H1 (cell line): Measurements from ENCODE around the gene MZT2A. TPM values are rescaled to one million over a fixed set of nuclear protein-coding genes. Genes with fewer than 3 reads are reported as not detected.
"Not testable (repeated sequence)": the region's sequence is repeated elsewhere in the genome, so short reads cannot be mapped to it uniquely, and the experiment has no call there.

Experiments used
- CTCF ChIA-PET: fragments of 300-600 bp; sonication (Branson Sonifier 250); formaldehyde crosslinking; loops from one replicate; lab custom pipeline; 2021; ENCODE audit not compliant: partially characterized antibody; lab: Charles Lee
- POLR2A ChIA-PET: fragments of 300-600 bp; sonication (Branson Sonifier 250); formaldehyde crosslinking; loops from one replicate; lab custom pipeline; 2021; ENCODE audit warnings: inconsistent platforms; ENCODE audit not compliant: partially characterized antibody; lab: Charles Lee
- DNase-seq, 2 experiments: peaks; one replicate each; pipeline versions ENCODE4 v3.0.0 to v3.0.0-alpha.2; 2010 to 2022; ENCODE audit warnings: low spot score in 2 of 2, low read depth in 1 of 2, mixed read lengths in 1 of 2
- FAIRE-seq: peaks from 2 replicates; lab custom pipeline; 2011; peaks lifted over from hg19 to GRCh38; lab: Jason Lieb, UNC
- H2AFZ ChIP-seq: 2 replicates; pipeline ENCODE4 v1.8.1; 2012; ENCODE audit warnings: low read length, inconsistent platforms
- H2AK5ac ChIP-seq: 2 replicates; pipeline ENCODE4 v1.6.1; 2013; ENCODE audit warnings: low read depth, low read length
- H2BK120ac ChIP-seq: replicated peaks from 2 replicates; pipeline ENCODE3; 2013; ENCODE audit warnings: low read depth, low read length, inconsistent platforms
- H2BK12ac ChIP-seq: 2 replicates; pipeline ENCODE4 v1.6.1; 2013; ENCODE audit warnings: low read depth, low read length
- H2BK15ac ChIP-seq: 2 replicates; pipeline ENCODE4 v1.6.1; 2013; ENCODE audit warnings: low read length
- H2BK20ac ChIP-seq: 2 replicates; pipeline ENCODE4 v1.6.1; 2013; ENCODE audit warnings: low read length
- H2BK5ac ChIP-seq: 2 replicates; pipeline ENCODE4 v1.6.1; 2013; ENCODE audit warnings: low read depth, low read length
- H3K14ac ChIP-seq: 2 replicates; pipeline ENCODE4 v1.6.1; 2013; ENCODE audit warnings: inconsistent platforms; ENCODE audit not compliant: insufficient read length
- H3K18ac ChIP-seq: 2 replicates; pipeline ENCODE4 v1.6.1; 2013; ENCODE audit warnings: low read length; ENCODE audit errors: extremely low read depth
- H3K23ac ChIP-seq: 2 replicates; pipeline ENCODE4 v1.6.1; 2013; ENCODE audit warnings: inconsistent platforms; ENCODE audit not compliant: insufficient read length
- H3K23me2 ChIP-seq: 2 replicates; pipeline ENCODE4 v1.6.1; 2013; ENCODE audit warnings: low read depth, low read length
- H3K27ac ChIP-seq: 2 replicates; pipeline ENCODE4 v1.6.1; 2011; ENCODE audit warnings: low read depth, low read length, inconsistent platforms
- H3K27me3 ChIP-seq, 4 experiments: replicated peaks in 1 of 4; 1 replicate in 1 of 4; 2 replicates in 3 of 4; pipeline versions ENCODE4 v1.6.1 to v1.8.1; 2011 to 2013; ENCODE audit warnings: low read length in 3 of 4, mild to moderate bottlenecking in 3 of 4, inconsistent platforms in 2 of 4, mixed read lengths in 2 of 4, moderate library complexity in 1 of 4; ENCODE audit not compliant: control insufficient read depth in 3 of 4, insufficient read depth in 3 of 4; ENCODE audit errors: extremely low read depth in 1 of 4
- H3K36me3 ChIP-seq, 4 experiments: 2 replicates each; pipeline versions ENCODE4 v1.6.1 to v1.8.1; 2011 to 2013; ENCODE audit warnings: mild to moderate bottlenecking in 4 of 4, low read length in 3 of 4, moderate library complexity in 2 of 4, control low read depth in 1 of 4, inconsistent platforms in 1 of 4; ENCODE audit not compliant: insufficient read depth in 4 of 4, control insufficient read depth in 2 of 4
- H3K4ac ChIP-seq: replicated peaks from 2 replicates; pipeline ENCODE3; 2013; ENCODE audit warnings: low read length, low read depth, mixed read lengths, inconsistent platforms; ENCODE audit not compliant: insufficient read length
- H3K4me1 ChIP-seq, 4 experiments: replicated peaks in 1 of 4; 1 replicate in 1 of 4; 2 replicates in 3 of 4; pipeline versions ENCODE4 v1.6.1 to v1.8.1; 2011 to 2013; ENCODE audit warnings: low read length in 3 of 4, inconsistent platforms in 2 of 4, mixed read lengths in 1 of 4; ENCODE audit not compliant: insufficient read depth in 4 of 4, control insufficient read depth in 3 of 4
- H3K4me2 ChIP-seq, 2 experiments: 2 replicates each; pipeline versions ENCODE4 v1.6.1 to v1.8.1; 2011 to 2013; ENCODE audit warnings: low read depth in 2 of 2, low read length in 2 of 2, control low read depth in 1 of 2, inconsistent platforms in 1 of 2, mild to moderate bottlenecking in 1 of 2; ENCODE audit not compliant: insufficient read depth in 1 of 2
- H3K4me3 ChIP-seq, 4 experiments: fragments of 200-600, 300-600 bp in 1 of 4; sonication (generic), shearing (Covaris generic), sonication (Bioruptor Twin) in 1 of 4; 2 replicates each; pipeline versions ENCODE4 v1.5.1 to v1.8.1; 2011 to 2016; ENCODE audit warnings: low read length in 4 of 4, low read depth in 3 of 4, control low read depth in 2 of 4, inconsistent platforms in 2 of 4, mild to moderate bottlenecking in 2 of 4, mixed read lengths in 1 of 4, moderate library complexity in 1 of 4; ENCODE audit not compliant: insufficient read depth in 2 of 4; ENCODE audit errors: extremely low read depth in 1 of 4
- H3K56ac ChIP-seq: replicated peaks from 2 replicates; pipeline ENCODE3; 2013; ENCODE audit warnings: low read depth, mild to moderate bottlenecking, mixed read lengths, low read length, inconsistent platforms; ENCODE audit not compliant: insufficient read length
- H3K79me1 ChIP-seq: 2 replicates; pipeline ENCODE4 v1.6.1; 2013; ENCODE audit warnings: low read depth, low read length, control low read depth
- H3K79me2 ChIP-seq, 2 experiments: 2 replicates each; pipeline versions ENCODE4 v1.6.1 to v1.8.1; 2012 to 2013; ENCODE audit warnings: low read length in 2 of 2, mild to moderate bottlenecking in 2 of 2, inconsistent platforms in 1 of 2; ENCODE audit not compliant: insufficient read depth in 2 of 2, control insufficient read depth in 1 of 2
- H3K9ac ChIP-seq, 4 experiments: replicated peaks in 1 of 4; 1 replicate in 1 of 4; 2 replicates in 3 of 4; pipeline versions ENCODE4 v1.6.1 to v1.8.1; 2011 to 2013; ENCODE audit warnings: low read depth in 3 of 4, low read length in 3 of 4, control low read depth in 2 of 4, mild to moderate bottlenecking in 2 of 4, moderate library complexity in 2 of 4, inconsistent platforms in 1 of 4; ENCODE audit errors: extremely low read depth in 1 of 4
- H3K9me3 ChIP-seq, 2 experiments: 2 replicates each; pipeline versions ENCODE4 v1.6.1 to v1.8.1; 2012 to 2013; ENCODE audit warnings: mild to moderate bottlenecking in 2 of 2, moderate library complexity in 2 of 2, control low read depth in 1 of 2, inconsistent platforms in 1 of 2, low read depth in 1 of 2, low read length in 1 of 2, mixed read lengths in 1 of 2; ENCODE audit not compliant: insufficient read depth in 2 of 2
- H4K20me1 ChIP-seq, 2 experiments: replicated peaks in 1 of 2; 2 replicates each; pipeline versions ENCODE3 to v1.8.1; 2011 to 2013; ENCODE audit warnings: inconsistent platforms in 2 of 2, low read length in 2 of 2, mild to moderate bottlenecking in 1 of 2; ENCODE audit not compliant: insufficient read depth in 2 of 2, control insufficient read depth in 1 of 2
- H4K5ac ChIP-seq: 2 replicates; pipeline ENCODE4 v1.6.1; 2013; ENCODE audit warnings: low read length, low read depth, mixed read lengths, inconsistent platforms; ENCODE audit not compliant: insufficient read length
- H4K8ac ChIP-seq: 2 replicates; pipeline ENCODE4 v1.8.0; 2013; ENCODE audit warnings: mild to moderate bottlenecking, moderate library complexity, low read length, inconsistent platforms; ENCODE audit not compliant: insufficient read depth; ENCODE audit errors: extremely low read depth
- H4K91ac ChIP-seq: replicated peaks from 2 replicates; pipeline ENCODE3; 2013; ENCODE audit warnings: low read length, mixed read lengths, inconsistent platforms; ENCODE audit not compliant: insufficient read length
- WGBS, 2 experiments: shearing (Covaris generic) in 1 of 2; methylation state at CpG; one replicate each; pipeline versions ENCODE4 v1.1.6 to v1.1.7; 2013 to 2015; ENCODE audit warnings: low lambda C conversion rate in 2 of 2, mixed read lengths in 2 of 2, inconsistent platforms in 1 of 2, low coverage in 1 of 2, missing lambda C conversion rate in 1 of 2; ENCODE audit not compliant: insufficient replicate concordance in 2 of 2, insufficient coverage in 1 of 2, insufficient read length in 1 of 2; ENCODE audit errors: extremely low coverage in 1 of 2, missing lambda C conversion rate in 1 of 2; 5-methylcytosine and 5-hydroxymethylcytosine counted together
- polyA plus RNA-seq, 7 experiments: library from polyadenylated mRNA; depleted of rRNA in 3 of 7; stranded (reverse) in 5 of 7; unstranded in 2 of 7; fragments of >200 nt in 5 of 7; fragments of 200-250 nt in 2 of 7; gene quantifications; 1 replicate in 5 of 7; 2 replicates in 1 of 7; 4 replicates in 1 of 7; pipeline versions ENCODE4 v1.2.1 to v1.2.3, GENCODE V29; 2011 to 2013; ENCODE audit warnings: missing spikeins in 2 of 7, mixed read lengths in 2 of 7
- total RNA-seq: library from RNA; stranded (reverse); fragmentation: NEBNext Ultra II Directional; extraction: Animal tissue kit (Norgen Biotek cat#: 25700); gene quantifications from 2 replicates; pipeline ENCODE4 v1.2.1, GENCODE V29; 2021

MZT2A gene
- total and polyA plus RNA-seq, 2 of the 8 experiments (the other 6 are each of a cell fraction or from before 2014, with no cell fraction given), result 116 to 120 TPM

- H3K4ac ChIP-seq, H3K23me2 ChIP-seq, H2AFZ ChIP-seq, H3K27ac ChIP-seq, H3K27me3 ChIP-seq, H3K56ac ChIP-seq, H3K79me1 ChIP-seq, H3K4me3 ChIP-seq, H4K8ac ChIP-seq, H2AK5ac ChIP-seq, POLR2A ChIA-PET, H3K4me2 ChIP-seq, H3K4me1 ChIP-seq, H4K5ac ChIP-seq, H3K18ac ChIP-seq, H3K9me3 ChIP-seq, H2BK5ac ChIP-seq, H4K20me1 ChIP-seq, H2BK15ac ChIP-seq, H2BK20ac ChIP-seq, H2BK120ac ChIP-seq, H2BK12ac ChIP-seq, H3K23ac ChIP-seq, FAIRE-seq, H3K14ac ChIP-seq, H3K79me2 ChIP-seq, CTCF ChIA-PET, H3K9ac ChIP-seq, H3K36me3 ChIP-seq, DNase-seq, H4K91ac ChIP-seq: not testable (repeated sequence)
- 90% methylated on average over 1 of the region's 2 CpGs; no CpG with 5 or more reads in 1 of the 2 experiments for WGBS, 2 experiments
These were observed 37.3 kb downstream of the MZT2A start for GRCh38 chr2:131454914-131455313.

- H3K79me2 ChIP-seq, CTCF ChIA-PET, H2AK5ac ChIP-seq, H3K27me3 ChIP-seq, H2AFZ ChIP-seq, POLR2A ChIA-PET, H3K56ac ChIP-seq, H3K4me3 ChIP-seq, H3K27ac ChIP-seq, H4K8ac ChIP-seq, H3K79me1 ChIP-seq, H2BK120ac ChIP-seq, H3K9ac ChIP-seq, H2BK20ac ChIP-seq, H3K4me2 ChIP-seq, H2BK12ac ChIP-seq, H4K5ac ChIP-seq, H3K4ac ChIP-seq, H3K9me3 ChIP-seq, H4K20me1 ChIP-seq, H3K23me2 ChIP-seq, H3K36me3 ChIP-seq, H3K4me1 ChIP-seq, H2BK15ac ChIP-seq, H3K18ac ChIP-seq, H3K23ac ChIP-seq, H2BK5ac ChIP-seq, H4K91ac ChIP-seq, H3K14ac ChIP-seq, DNase-seq: not testable (repeated sequence)
- 92% methylated on average over 10 of the region's 10 CpGs; no CpG with 5 or more reads in 1 of the 2 experiments for WGBS, 2 experiments
- FAIRE-seq, result peak; percentile 42
These were observed 40.8 kb downstream of the MZT2A start for GRCh38 chr2:131451265-131451949.
